Neural cell (in vitro differentiated cells): ENCODE data around the gene RPS6KC1. TPM values are rescaled to one million over a fixed set of nuclear protein-coding genes. Genes with fewer than 3 reads are reported as not detected.

Source experiments
- H2AFZ ChIP-seq: fragments of 200-600, 300-800 bp; sonication (generic), shearing (Covaris generic); 2 replicates; pipeline ENCODE4 v1.6.0; 2014; ENCODE audit warnings: low read depth, mild to moderate bottlenecking, antibody characterized with exemption, low read length, moderate library complexity
- H3F3A ChIP-seq: fragments of 200-600 bp; shearing (Covaris generic); 2 replicates; pipeline ENCODE4 v1.6.1; 2016; ENCODE audit warnings: mild to moderate bottlenecking, moderate library complexity, mixed read lengths, antibody characterized with exemption, low read length; ENCODE audit not compliant: insufficient read depth, poor library complexity, severe bottlenecking
- H3K27ac ChIP-seq: fragments of 200-600, 300-800 bp; sonication (generic), shearing (Covaris generic); 2 replicates; pipeline ENCODE4 v1.5.1; 2014; ENCODE audit warnings: mild to moderate bottlenecking, low read length, moderate library complexity
- H3K27me3 ChIP-seq: fragments of 300-800, 200-600 bp; sonication (generic), shearing (Covaris generic); 2 replicates; pipeline ENCODE4 v1.6.0; 2014; ENCODE audit warnings: mild to moderate bottlenecking, low read depth, low read length, moderate library complexity; ENCODE audit not compliant: insufficient read depth
- H3K36me3 ChIP-seq: fragments of 300-800, 200-600 bp; sonication (generic), shearing (Covaris generic); 2 replicates; pipeline ENCODE4 v1.5.1; 2014; ENCODE audit warnings: mild to moderate bottlenecking, antibody characterized with exemption, low read length, moderate library complexity; ENCODE audit not compliant: insufficient read depth
- H3K4me2 ChIP-seq: fragments of 300-800, 200-600 bp; sonication (generic), shearing (Covaris generic); 2 replicates; pipeline ENCODE4 v1.6.0; 2014; ENCODE audit warnings: mild to moderate bottlenecking, low read length
- H3K4me3 ChIP-seq: fragments of 300-800, 200-600 bp; sonication (generic), shearing (Covaris generic); 2 replicates; pipeline ENCODE4 v1.5.1; 2014; ENCODE audit warnings: mild to moderate bottlenecking, low read length, moderate library complexity
- H3K79me2 ChIP-seq: fragments of 200-600 bp; shearing (Covaris generic); replicated peaks from 2 replicates; pipeline ENCODE4 v1.6.0; 2014; ENCODE audit warnings: mild to moderate bottlenecking, low read length, moderate library complexity; ENCODE audit not compliant: insufficient read depth
- H3K9ac ChIP-seq: fragments of 300-800, 200-600 bp; sonication (generic), shearing (Covaris generic); 2 replicates; pipeline ENCODE4 v1.6.1; 2016; ENCODE audit warnings: mild to moderate bottlenecking, low read length, mixed read lengths
- H3K9me2 ChIP-seq: fragments of 200-600 bp; shearing (Covaris generic); 2 replicates; pipeline ENCODE4 v1.6.1; 2016; ENCODE audit warnings: mild to moderate bottlenecking, low read length, mixed read lengths; ENCODE audit not compliant: insufficient read depth
- H3K9me3 ChIP-seq: fragments of 200-600, 300-800 bp; sonication (generic), shearing (Covaris generic); 2 replicates; pipeline ENCODE4 v1.6.1; 2016; ENCODE audit warnings: mild to moderate bottlenecking, mixed run types, low read length, moderate library complexity, mixed read lengths
- H4K20me1 ChIP-seq: fragments of 200-600 bp; shearing (Covaris generic); 2 replicates; pipeline ENCODE4 v1.6.1; 2016; ENCODE audit warnings: mild to moderate bottlenecking, mixed run types; ENCODE audit not compliant: insufficient read depth
- EP300 ChIP-seq: fragments of 450-650 bp; conservative IDR thresholded peaks from 2 replicates; pipeline ENCODE4 v1.6.1; 2014; ENCODE audit warnings: antibody characterized with exemption, mild to moderate bottlenecking, moderate library complexity; ENCODE audit not compliant: poor library complexity, severe bottlenecking
- EZH2 ChIP-seq: fragments of 200-600, 300-800 bp; shearing (Covaris generic), sonication (generic); IDR thresholded peaks from 2 replicates; pipeline ENCODE4 v1.6.1; 2014; ENCODE audit warnings: antibody characterized with exemption, low read length, borderline replicate concordance, mild to moderate bottlenecking; ENCODE audit not compliant: insufficient read depth, poor library complexity, severe bottlenecking
- MXI1 ChIP-seq: fragments of 450-650 bp; conservative IDR thresholded peaks from 2 replicates; pipeline ENCODE4 v1.6.1; 2014; ENCODE audit warnings: antibody characterized with exemption, mild to moderate bottlenecking; ENCODE audit not compliant: poor library complexity, severe bottlenecking
- POLR2AphosphoS5 ChIP-seq: IDR thresholded peaks from 2 replicates; pipeline ENCODE4 v1.6.1; 2012
- RAD21 ChIP-seq: fragments of 450-650 bp; conservative IDR thresholded peaks from 2 replicates; pipeline ENCODE4 v1.6.1; 2014; ENCODE audit warnings: antibody characterized with exemption, mild to moderate bottlenecking, moderate library complexity
- REST ChIP-seq: IDR thresholded peaks from 2 replicates; pipeline ENCODE4 v1.6.1; 2012; ENCODE audit warnings: borderline replicate concordance
- SMC3 ChIP-seq: fragments of 450-650 bp; conservative IDR thresholded peaks from 2 replicates; pipeline ENCODE4 v1.6.1; 2014; ENCODE audit warnings: antibody characterized with exemption, mild to moderate bottlenecking, moderate library complexity; ENCODE audit not compliant: poor library complexity
- TAF1 ChIP-seq: IDR thresholded peaks from 2 replicates; pipeline ENCODE4 v1.6.1; 2012; ENCODE audit warnings: low read depth
- polyA plus RNA-seq: library from polyadenylated mRNA; depleted of rRNA; stranded (reverse); fragments of >200 nt; gene quantifications from 2 replicates; pipeline ENCODE4 v1.2.3, GENCODE V29; 2014
- TF ChIP-seq, protein P1 (sequence below): fragments of 450-650 bp; IDR thresholded peaks from 2 replicates; pipeline ENCODE4 v1.5.1; 2014; ENCODE audit warnings: antibody characterized with exemption, mild to moderate bottlenecking, moderate library complexity; ENCODE audit not compliant: poor library complexity, severe bottlenecking

Gene RPS6KC1
- polyA plus RNA-seq, 1 donor from 2014 or later = 28.1 TPM

GRCh38 chr1:213242883-213243282 lies 191.8 kb downstream of the RPS6KC1 start:
- Histone ChIP-seq H3K9ac (no peak overlapping the region), H3K4me2 (no peak overlapping the region), H3K27me3 (no peaks in the 10 kb centered on the region), H4K20me1 (no peaks in the 10 kb centered on the region), H3F3A (no peaks in the 10 kb centered on the region), H3K79me2 (no peaks in the 10 kb centered on the region), H3K36me3 (no peaks in the 10 kb centered on the region), H3K9me3 (no peaks in the 10 kb centered on the region), H3K4me3 (no peak overlapping the region), H3K9me2 (no peaks in the 10 kb centered on the region), H3K27ac (no peak overlapping the region), H2AFZ (no peak overlapping the region)
- TF ChIP-seq EP300 (no peak), POLR2AphosphoS5 (no peak), TAF1 (no peak)
- TF ChIP-seq, protein P1, sequence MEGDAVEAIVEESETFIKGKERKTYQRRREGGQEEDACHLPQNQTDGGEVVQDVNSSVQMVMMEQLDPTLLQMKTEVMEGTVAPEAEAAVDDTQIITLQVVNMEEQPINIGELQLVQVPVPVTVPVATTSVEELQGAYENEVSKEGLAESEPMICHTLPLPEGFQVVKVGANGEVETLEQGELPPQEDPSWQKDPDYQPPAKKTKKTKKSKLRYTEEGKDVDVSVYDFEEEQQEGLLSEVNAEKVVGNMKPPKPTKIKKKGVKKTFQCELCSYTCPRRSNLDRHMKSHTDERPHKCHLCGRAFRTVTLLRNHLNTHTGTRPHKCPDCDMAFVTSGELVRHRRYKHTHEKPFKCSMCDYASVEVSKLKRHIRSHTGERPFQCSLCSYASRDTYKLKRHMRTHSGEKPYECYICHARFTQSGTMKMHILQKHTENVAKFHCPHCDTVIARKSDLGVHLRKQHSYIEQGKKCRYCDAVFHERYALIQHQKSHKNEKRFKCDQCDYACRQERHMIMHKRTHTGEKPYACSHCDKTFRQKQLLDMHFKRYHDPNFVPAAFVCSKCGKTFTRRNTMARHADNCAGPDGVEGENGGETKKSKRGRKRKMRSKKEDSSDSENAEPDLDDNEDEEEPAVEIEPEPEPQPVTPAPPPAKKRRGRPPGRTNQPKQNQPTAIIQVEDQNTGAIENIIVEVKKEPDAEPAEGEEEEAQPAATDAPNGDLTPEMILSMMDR = no peak

DNA sequence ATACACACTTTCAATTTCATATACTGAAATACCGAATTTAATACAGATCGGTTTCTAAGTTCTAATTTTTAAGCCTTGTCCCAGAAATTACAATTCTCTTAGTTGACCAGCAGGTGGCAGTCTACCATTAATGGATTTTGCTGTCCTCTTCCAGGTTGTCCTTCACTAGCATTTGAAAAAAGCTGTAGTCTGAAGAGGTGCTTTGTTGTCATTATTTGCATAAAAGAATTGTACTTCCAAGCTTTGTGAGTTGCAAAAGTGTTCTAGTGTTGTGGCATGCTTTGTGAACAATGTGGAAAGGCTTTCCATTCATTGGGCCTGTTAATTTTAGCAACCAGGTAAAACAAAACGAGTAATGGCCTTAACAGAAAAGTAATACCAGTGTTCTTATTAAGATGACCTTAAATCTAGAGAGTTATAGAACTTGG lies 193.6 kb downstream of the RPS6KC1 start:
- Histone ChIP-seq H3F3A (no peaks in the 10 kb centered on the region), H3K79me2 (no peaks in the 10 kb centered on the region), H4K20me1 (no peaks in the 10 kb centered on the region), H2AFZ (no peak overlapping the region), H3K27ac (no peak overlapping the region), H3K36me3 (no peaks in the 10 kb centered on the region), H3K4me3 (no peak overlapping the region), H3K9me3 (no peaks in the 10 kb centered on the region), H3K27me3 (no peaks in the 10 kb centered on the region), H3K9ac (no peak overlapping the region), H3K9me2 (no peaks in the 10 kb centered on the region), H3K4me2 (no peak overlapping the region)
- TF ChIP-seq, protein P1 = peak; percentile 85
- TF ChIP-seq EZH2 (no peak), RAD21 (peak; percentile 89), MXI1 (no peak), EP300 (no peak), POLR2AphosphoS5 (no peak), SMC3 (peak; percentile 88), REST (no peak), TAF1 (no peak)
